Caco-2 (cell line): Measurements from ENCODE around the gene APLP1. TPM values are rescaled to one million over a fixed set of nuclear protein-coding genes. Genes with fewer than 3 reads are reported as not detected.

ENCODE experiments used
- BruUV-seq: library from RNA; stranded (reverse); fragments of 400-500 nt; replicated peaks from 2 replicates; lab custom pipeline; 2021; lab: Mats Ljungman, UMichigan
- CTCF ChIA-PET: fragments of 300-600 bp; sonication (Branson Sonifier 250); formaldehyde crosslinking; loops from one replicate; lab custom pipeline; 2022; ENCODE audit warnings: antibody characterized with exemption; lab: Charles Lee
- POLR2A ChIA-PET: fragments of 300-600 bp; sonication (Branson Sonifier 250); formaldehyde crosslinking; loops from one replicate; lab custom pipeline; 2022; ENCODE audit warnings: antibody characterized with exemption; lab: Charles Lee
- DNase-seq, 2 experiments: peaks; one replicate each; pipeline versions ENCODE4 v3.0.0 to v3.0.0-alpha.2; 2020 to 2022
- H3K27me3 ChIP-seq: replicated peaks from 2 replicates; pipeline ENCODE4 v1.6.0; 2011; ENCODE audit warnings: low read length; ENCODE audit not compliant: control insufficient read depth, insufficient read depth
- H3K36me3 ChIP-seq: 2 replicates; pipeline ENCODE4 v1.5.1; 2011; ENCODE audit warnings: low read length; ENCODE audit not compliant: control insufficient read depth, insufficient read depth
- H3K4me1 ChIP-seq: fragments of 250-450 bp; sonication (Bioruptor Pico); 2 replicates; pipeline ENCODE4 v1.5.1; 2020; ENCODE audit warnings: mild to moderate bottlenecking
- H3K4me3 ChIP-seq: 2 replicates; pipeline ENCODE4 v1.5.1; 2011; ENCODE audit warnings: low read depth, mild to moderate bottlenecking, control low read depth, low read length
- H3K9me3 ChIP-seq: fragments of 250-450 bp; sonication (Bioruptor Pico); 2 replicates; pipeline ENCODE4 v1.5.1; 2020; ENCODE audit warnings: mild to moderate bottlenecking, moderate library complexity
- H3K27ac Mint-ChIP-seq: one replicate; pipeline ENCODE4 v1.8.0; 2022; ENCODE audit warnings: mixed read lengths; ENCODE audit not compliant: unreplicated experiment
- H3K27me3 Mint-ChIP-seq: one replicate; pipeline ENCODE4 v1.8.0; 2022; ENCODE audit warnings: mixed read lengths; ENCODE audit not compliant: insufficient read depth, unreplicated experiment
- H3K36me3 Mint-ChIP-seq: one replicate; pipeline ENCODE4 v1.8.0; 2022; ENCODE audit warnings: mild to moderate bottlenecking, mixed read lengths; ENCODE audit not compliant: insufficient read depth, unreplicated experiment
- H3K4me1 Mint-ChIP-seq: one replicate; pipeline ENCODE4 v1.8.0; 2022; ENCODE audit warnings: low read depth, mixed read lengths; ENCODE audit not compliant: unreplicated experiment
- H3K4me3 Mint-ChIP-seq: one replicate; pipeline ENCODE4 v1.8.0; 2022; ENCODE audit warnings: mild to moderate bottlenecking, moderate library complexity, mixed read lengths; ENCODE audit not compliant: unreplicated experiment
- H3K9me3 Mint-ChIP-seq: one replicate; pipeline ENCODE4 v1.8.0; 2022; ENCODE audit warnings: mixed read lengths; ENCODE audit not compliant: unreplicated experiment
- CTCF ChIP-seq, 2 experiments: fragments of 200-600 bp in 1 of 2; IDR thresholded peaks; 1 replicate in 1 of 2; 2 replicates in 1 of 2; pipeline versions ENCODE4 v1.5.1 to v1.8.0; 2011 to 2022; ENCODE audit warnings: antibody characterized with exemption in 1 of 2, control low read depth in 1 of 2, inconsistent platforms in 1 of 2, low read depth in 1 of 2, low read length in 1 of 2, mild to moderate bottlenecking in 1 of 2, moderate library complexity in 1 of 2; ENCODE audit not compliant: insufficient read depth in 1 of 2, severe bottlenecking in 1 of 2, unreplicated experiment in 1 of 2
- intact Hi-C: fragments of 100-400 bp; cut with micrococcal nuclease; formaldehyde crosslinking; loops from one replicate; pipeline ENCODE4 v1.10.0; 2022; ENCODE audit not compliant: unreplicated experiment
- total RNA-seq: library from RNA; stranded (reverse); gene quantifications from 2 replicates; pipeline ENCODE4 v1.2.3, GENCODE V29; 2022

The APLP1 gene
- total RNA-seq, 1 experiment from 2014 or later: 6.5 TPM

GRCh38 chr19:35852029-35852780 is 16.2 kb upstream of the APLP1 start, which contains the start of gene NPHS1:
NPHS1 (minus strand) TSS chr19:35852504; CDS start chr19:35851837, 667 bp downstream.
- Histone ChIP-seq H3K4me3 (no peak within 1 kb of the TSS), H3K36me3 (no peaks in the 10 kb centered on the region), H3K4me1 (0 out of 2 replicates have a peak, but pooled peaks cover 7% of the 10 kb centered on the region), H3K27me3 (no peaks in the 10 kb centered on the region; the same call in 1 of the 2 replicates), H3K9me3 (no peaks in the 10 kb centered on the region)
- POLR2A ChIA-PET: no interaction called here
- no peak within 1 kb of the TSS for H3K4me3 Mint-ChIP-seq
- peaks cover 7% of the 10 kb centered on the region for H3K4me1 Mint-ChIP-seq
- H3K27me3 Mint-ChIP-seq: peaks cover 24% of the 10 kb centered on the region
- no peak within 1 kb of the TSS for H3K27ac Mint-ChIP-seq
- BruUV-seq: no TSS peak
- CTCF ChIA-PET: interaction anchor here (1.1 kb wide), 1 partner anchor 9 kb away, joined by 3 read pairs; no protein-coding TSS in a partner anchor
- H3K9me3 Mint-ChIP-seq: no peaks in the 10 kb centered on the region
- intact Hi-C loops: no loop called here
- H3K36me3 Mint-ChIP-seq: peaks cover 4% of the 10 kb centered on the region
- DNase-seq: no peak
- TF ChIP-seq CTCF (IDR thresholded peaks at IDR 0.05; ENCODE audit: insufficient read depth in 1 of 2, low read depth in 1 of 2, low read length in 1 of 2, severe bottlenecking in 1 of 2, unreplicated experiment in 1 of 2): no peak

- POLR2A ChIA-PET: no interaction called here
- H3K27ac Mint-ChIP-seq: no peak overlapping the region
- peaks cover 4% of the 10 kb centered on the region for H3K36me3 Mint-ChIP-seq
- Histone ChIP-seq H3K4me1 (0 out of 2 replicates have a peak, but pooled peaks cover 7% of the 10 kb centered on the region), H3K9me3 (no peaks in the 10 kb centered on the region), H3K27me3 (no peaks in the 10 kb centered on the region; the same call in 1 of the 2 replicates), H3K4me3 (no peak overlapping the region), H3K36me3 (no peaks in the 10 kb centered on the region)
- TF ChIP-seq CTCF (IDR thresholded peaks at IDR 0.05; ENCODE audit: insufficient read depth in 1 of 2, low read depth in 1 of 2, low read length in 1 of 2, severe bottlenecking in 1 of 2, unreplicated experiment in 1 of 2): no peak
- H3K4me3 Mint-ChIP-seq: no peak overlapping the region
- CTCF ChIA-PET: interaction anchor here (0.6 kb wide), 1 partner anchor 156 kb away, joined by 3 read pairs; no protein-coding TSS in a partner anchor
- intact Hi-C loops: no loop called here
- H3K4me1 Mint-ChIP-seq: peaks cover 7% of the 10 kb centered on the region
- BruUV-seq: no TSS peak
- H3K9me3 Mint-ChIP-seq: no peaks in the 10 kb centered on the region
- peaks cover 24% of the 10 kb centered on the region for H3K27me3 Mint-ChIP-seq
- DNase-seq: no peak
These were observed 15.2 kb upstream of the APLP1 start for GRCh38 chr19:35853038-35853756.

- Histone ChIP-seq H3K27me3 (no peaks in the 10 kb centered on the region; the same call in 1 of the 2 replicates), H3K4me1 (peaks cover 16% of the 10 kb centered on the region), H3K4me3 (peak within 1 kb of the TSS; percentile 38), H3K36me3 (no peaks in the 10 kb centered on the region), H3K9me3 (no peaks in the 10 kb centered on the region)
- Mint-ChIP-seq H3K4me3 (peak within 1 kb of the TSS; percentile 56), H3K27me3 (peaks cover 22% of the 10 kb centered on the region), H3K27ac (no peak within 1 kb of the TSS), H3K36me3 (peaks cover 9% of the 10 kb centered on the region), H3K4me1 (peaks cover 15% of the 10 kb centered on the region), H3K9me3 (no peaks in the 10 kb centered on the region)
- no peak for TF ChIP-seq CTCF (IDR thresholded peaks at IDR 0.05; ENCODE audit: insufficient read depth in 1 of 2, low read depth in 1 of 2, low read length in 1 of 2, severe bottlenecking in 1 of 2, unreplicated experiment in 1 of 2)
- CTCF ChIA-PET: interaction anchor here (0.8 kb wide), 2 partner anchors 74 to 271 kb away, joined by 3 to 4 read pairs; no protein-coding TSS in a partner anchor
- peak in 1 of 2 experiments; percentile 25 for DNase-seq
- no TSS peak for BruUV-seq
- intact Hi-C loops: no loop called here
- POLR2A ChIA-PET: no interaction called here
These were observed 11.7 kb upstream of the APLP1 start, which contains the start of gene KIRREL2 for GRCh38 chr19:35856546-35857149. KIRREL2 (plus strand) TSS chr19:35856911; CDS start chr19:35857120, 209 bp downstream.
